Liver (tissue), 9 donors: ENCODE results near the gene URAD. TPM values are rescaled to one million over a fixed set of nuclear protein-coding genes. Genes with fewer than 3 reads are reported as not detected.

ENCODE experiments used
- DNase-seq: peaks from one replicate; pipeline ENCODE4 v3.0.0-alpha.2; 2017; ENCODE audit warnings: low spot score
- H3K27ac ChIP-seq, 2 donors: one replicate each; pipeline ENCODE4 v1.7.0; 2013; ENCODE audit warnings: inconsistent platforms in 2 of 2, low read length in 2 of 2, control low read depth in 1 of 2, low read depth in 1 of 2, mild to moderate bottlenecking in 1 of 2
- H3K27me3 ChIP-seq, 4 donors: one replicate each; pipeline versions ENCODE4 v1.6.1 to v1.7.0; 2013; ENCODE audit warnings: low read length in 3 of 4, inconsistent platforms in 1 of 4, mild to moderate bottlenecking in 1 of 4, moderate library complexity in 1 of 4; ENCODE audit not compliant: control insufficient read depth in 4 of 4, insufficient read depth in 4 of 4
- H3K36me3 ChIP-seq, 4 donors: one replicate each; pipeline versions ENCODE4 v1.6.1 to v1.7.0; 2013; ENCODE audit warnings: low read length in 3 of 4, mild to moderate bottlenecking in 3 of 4, low read depth in 1 of 4, moderate library complexity in 1 of 4; ENCODE audit not compliant: control insufficient read depth in 4 of 4, insufficient read depth in 3 of 4
- H3K4me1 ChIP-seq, 4 donors: one replicate each; pipeline versions ENCODE4 v1.6.1 to v1.7.0; 2013; ENCODE audit warnings: low read length in 3 of 4, mild to moderate bottlenecking in 3 of 4, moderate library complexity in 1 of 4; ENCODE audit not compliant: control insufficient read depth in 4 of 4, insufficient read depth in 4 of 4
- H3K4me3 ChIP-seq, 3 donors: one replicate each; pipeline versions ENCODE4 v1.6.1 to v1.7.0; 2013; ENCODE audit warnings: low read length in 3 of 3, control low read depth in 1 of 3, low read depth in 1 of 3, mild to moderate bottlenecking in 1 of 3
- H3K9ac ChIP-seq, 2 donors: one replicate each; pipeline ENCODE4 v1.7.0; 2013; ENCODE audit warnings: low read length in 2 of 2, mild to moderate bottlenecking in 2 of 2, moderate library complexity in 2 of 2, control low read depth in 1 of 2, low read depth in 1 of 2
- H3K9me3 ChIP-seq, 4 donors: one replicate each; pipeline versions ENCODE4 v1.6.1 to v1.7.0; 2013; ENCODE audit warnings: low read length in 3 of 4; ENCODE audit not compliant: control insufficient read depth in 4 of 4
- ATF3 ChIP-seq: IDR thresholded peaks from 2 replicates; pipeline ENCODE4 v1.6.1; 2016; ENCODE audit warnings: antibody characterized with exemption
- CTCF ChIP-seq: fragments of 150-350 bp; IDR thresholded peaks from 2 replicates; pipeline ENCODE4 v1.5.1; 2017; ENCODE audit warnings: improper control_type of control experiment, low read depth, low read length; ENCODE audit not compliant: missing input control
- EGR1 ChIP-seq, 2 donors: IDR thresholded peaks; 2 replicates each; pipeline ENCODE4 v1.6.1; 2016 to 2018; ENCODE audit warnings: antibody characterized with exemption in 2 of 2, low read depth in 2 of 2
- FOXA1 ChIP-seq: IDR thresholded peaks from 2 replicates; pipeline ENCODE4 v1.6.1; 2016; ENCODE audit warnings: antibody characterized with exemption
- FOXA2 ChIP-seq: IDR thresholded peaks from 2 replicates; pipeline ENCODE4 v1.6.1; 2016; ENCODE audit warnings: antibody characterized with exemption
- GABPA ChIP-seq, 2 donors: IDR thresholded peaks in 1 of 2; conservative IDR thresholded peaks in 1 of 2; 2 replicates each; pipeline ENCODE4 v1.6.1; 2016; ENCODE audit warnings: antibody characterized with exemption in 2 of 2, mild to moderate bottlenecking in 1 of 2, moderate library complexity in 1 of 2
- HNF4G ChIP-seq: IDR thresholded peaks from 2 replicates; pipeline ENCODE4 v1.6.1; 2016; ENCODE audit warnings: antibody characterized with exemption
- JUND ChIP-seq, 2 donors: IDR thresholded peaks; 2 replicates each; pipeline ENCODE4 v1.6.1; 2016; ENCODE audit warnings: antibody characterized with exemption in 2 of 2
- MAX ChIP-seq: IDR thresholded peaks from 2 replicates; pipeline ENCODE4 v1.6.1; 2016; ENCODE audit warnings: antibody characterized with exemption
- NR2F2 ChIP-seq: IDR thresholded peaks from 2 replicates; pipeline ENCODE4 v1.6.1; 2016; ENCODE audit warnings: antibody characterized with exemption
- RAD21 ChIP-seq, 2 donors: IDR thresholded peaks; 2 replicates each; pipeline ENCODE4 v1.6.1; 2016; ENCODE audit warnings: antibody characterized with exemption in 2 of 2, mild to moderate bottlenecking in 2 of 2
- REST ChIP-seq: IDR thresholded peaks from 2 replicates; pipeline ENCODE4 v1.6.1; 2016; ENCODE audit warnings: antibody characterized with exemption, mild to moderate bottlenecking
- RXRA ChIP-seq, 2 donors: IDR thresholded peaks; 2 replicates each; pipeline ENCODE4 v1.6.1; 2017 to 2018; ENCODE audit warnings: antibody characterized with exemption in 2 of 2, mild to moderate bottlenecking in 1 of 2
- SP1 ChIP-seq: IDR thresholded peaks from 2 replicates; pipeline ENCODE4 v1.6.1; 2018; ENCODE audit warnings: antibody characterized with exemption, mild to moderate bottlenecking
- TAF1 ChIP-seq: conservative IDR thresholded peaks from 2 replicates; pipeline ENCODE4 v1.6.1; 2016; ENCODE audit warnings: antibody characterized with exemption, mild to moderate bottlenecking
- YY1 ChIP-seq: IDR thresholded peaks from 2 replicates; pipeline ENCODE4 v1.6.1; 2016; ENCODE audit warnings: antibody characterized with exemption, mild to moderate bottlenecking
- WGBS: extraction: QIAGEN DNeasy Blood & Tissue Kit; methylation state at CpG from one replicate; pipeline ENCODE4 v1.1.7; 2013; 5-methylcytosine and 5-hydroxymethylcytosine counted together
- polyA plus RNA-seq, 2 donors: library from polyadenylated mRNA; stranded (reverse) in 1 of 2; unstranded in 1 of 2; fragments of 200-250 nt in 1 of 2; fragments of >200 nt in 1 of 2; fragmentation: Nextera tagmentation in 1 of 2; extraction: Ambion mirVana in 1 of 2; gene quantifications; one replicate each; pipeline versions ENCODE4 v1.2.1 to v1.2.3, GENCODE V29; 2013 to 2015
- total RNA-seq, 2 donors: library from RNA; depleted of rRNA; stranded (reverse); fragments of >200 nt; gene quantifications; one replicate each; pipeline ENCODE4 v1.2.3, GENCODE V29; 2014
- donor health status: healthy.
- donor health status: healthy.
- donor health status: healthy.
- donor health status: healthy.
- donor health status: healthy.

Gene URAD
- total and polyA plus RNA-seq, 4 donors: not detected

- H3K4me1 ChIP-seq: peaks cover 10 to 26% (median 19%) of the 10 kb centered on the region in 4 donors
Observed at GRCh38 chr13:27972478-27972820, 16.0 kb downstream of the URAD start.

GRCh38 chr13:27971776-27972477 lies 16.6 kb downstream of the URAD start:
- Histone ChIP-seq H3K9me3 (no peaks in the 10 kb centered on the region), H3K36me3 (no peaks in the 10 kb centered on the region), H3K4me3 (no peak overlapping the region), H3K27ac (no peak overlapping the region), H3K27me3 (peaks cover 10 to 51% (median 29%) of the 10 kb centered on the region in 4 donors), H3K9ac (no peak overlapping the region), H3K4me1 (peaks cover 10 to 25% (median 18%) of the 10 kb centered on the region in 4 donors)
- TF ChIP-seq TAF1 (no peak), RAD21 (IDR thresholded peaks at IDR 0.05) (no peak), REST (no peak), SP1 (no peak), RXRA (IDR thresholded peaks at IDR 0.05) (no peak), FOXA2 (no peak)
- WGBS: 74% methylated on average over 7 of the region's 7 CpGs
- DNase-seq: no peak

More at GRCh38 chr13:27972478-27972820, 16.0 kb downstream of the URAD start:
- Histone ChIP-seq H3K9me3 (no peaks in the 10 kb centered on the region), H3K4me3 (no peak overlapping the region), H3K36me3 (no peaks in the 10 kb centered on the region), H3K9ac (no peak overlapping the region), H3K27ac (no peak overlapping the region), H3K27me3 (peaks cover 13 to 47% (median 29%) of the 10 kb centered on the region in 4 donors)
- 74% methylated on average over 2 of the region's 2 CpGs for WGBS
- DNase-seq: no peak
- TF ChIP-seq NR2F2: no peak
- no peak for TF ChIP-seq EGR1 (IDR thresholded peaks at IDR 0.05; ENCODE audit: low read depth in 2 of 2)
- no peak for TF ChIP-seq CTCF
- no peak for TF ChIP-seq FOXA2
- TF ChIP-seq HNF4G: no peak
- no peak for TF ChIP-seq RAD21 (IDR thresholded peaks at IDR 0.05)
- TF ChIP-seq YY1: no peak
- TF ChIP-seq RXRA (IDR thresholded peaks at IDR 0.05): no peak

GRCh38 chr13:27971236-27971645 lies 17.3 kb downstream of the URAD start:
- WGBS: 60% methylated on average over 13 of the region's 13 CpGs
- DNase-seq: no peak
- TF ChIP-seq CTCF: no peak
- no peak for TF ChIP-seq FOXA2
- TF ChIP-seq ATF3: no peak
- TF ChIP-seq JUND (IDR thresholded peaks at IDR 0.05): no peak
- no peak for TF ChIP-seq TAF1
- no peak for TF ChIP-seq HNF4G
- TF ChIP-seq RXRA (IDR thresholded peaks at IDR 0.05): no peak
- TF ChIP-seq GABPA (IDR thresholded peaks at IDR 0.05 in 1 of 2, conservative IDR thresholded peaks at IDR 0.05 in 1 of 2): no peak
- TF ChIP-seq MAX: no peak
- no peak for TF ChIP-seq FOXA1
- TF ChIP-seq RAD21 (IDR thresholded peaks at IDR 0.05): no peak
- Histone ChIP-seq H3K27me3 (peaks cover 9 to 49% (median 27%) of the 10 kb centered on the region in 4 donors), H3K9me3 (no peaks in the 10 kb centered on the region), H3K4me3 (no peak overlapping the region), H3K36me3 (no peaks in the 10 kb centered on the region), H3K9ac (no peak overlapping the region), H3K4me1 (peaks cover 10 to 25% (median 18%) of the 10 kb centered on the region in 4 donors), H3K27ac (no peak overlapping the region)
